ENCODE data around the gene EXD3. TPM values are rescaled to one million over a fixed set of nuclear protein-coding genes. Genes with fewer than 3 reads are reported as not detected.

Gene EXD3
- total and polyA plus RNA-seq, 9 of the 15 experiments (the other 6 are each of a cell fraction or from before 2014, with no cell fraction given), result 0.29 to 12.5 (median 3.9) TPM

DNA sequence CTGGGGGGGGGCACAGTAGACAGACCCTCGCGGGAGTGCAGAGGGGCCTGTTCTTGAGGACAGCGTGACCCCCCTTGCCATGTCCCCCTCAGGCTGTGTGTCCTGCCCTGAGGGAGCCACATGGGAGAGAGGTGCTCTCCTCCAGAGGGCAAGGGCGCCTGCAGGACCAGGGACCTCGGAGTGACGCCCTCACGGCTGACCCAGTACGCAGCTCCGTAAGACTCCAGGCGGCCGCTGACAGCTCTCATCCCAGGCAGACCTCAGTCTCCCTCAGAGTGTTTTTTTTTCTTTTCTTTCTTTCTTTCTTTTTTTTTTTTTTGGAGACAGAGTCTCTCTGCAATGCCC lies 27.3 kb downstream of the EXD3 start (continued):
- TF ChIP-seq, protein P1, sequence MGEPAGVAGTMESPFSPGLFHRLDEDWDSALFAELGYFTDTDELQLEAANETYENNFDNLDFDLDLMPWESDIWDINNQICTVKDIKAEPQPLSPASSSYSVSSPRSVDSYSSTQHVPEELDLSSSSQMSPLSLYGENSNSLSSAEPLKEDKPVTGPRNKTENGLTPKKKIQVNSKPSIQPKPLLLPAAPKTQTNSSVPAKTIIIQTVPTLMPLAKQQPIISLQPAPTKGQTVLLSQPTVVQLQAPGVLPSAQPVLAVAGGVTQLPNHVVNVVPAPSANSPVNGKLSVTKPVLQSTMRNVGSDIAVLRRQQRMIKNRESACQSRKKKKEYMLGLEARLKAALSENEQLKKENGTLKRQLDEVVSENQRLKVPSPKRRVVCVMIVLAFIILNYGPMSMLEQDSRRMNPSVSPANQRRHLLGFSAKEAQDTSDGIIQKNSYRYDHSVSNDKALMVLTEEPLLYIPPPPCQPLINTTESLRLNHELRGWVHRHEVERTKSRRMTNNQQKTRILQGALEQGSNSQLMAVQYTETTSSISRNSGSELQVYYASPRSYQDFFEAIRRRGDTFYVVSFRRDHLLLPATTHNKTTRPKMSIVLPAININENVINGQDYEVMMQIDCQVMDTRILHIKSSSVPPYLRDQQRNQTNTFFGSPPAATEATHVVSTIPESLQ (CRISPR knock-in tag; IDR thresholded peaks at IDR 0.05), result no peak
- no peak for TF ChIP-seq ZNF140 (CRISPR knock-in tag; IDR thresholded peaks at IDR 0.05)
- TF ChIP-seq CBFB (CRISPR knock-in tag; IDR thresholded peaks at IDR 0.05), result no peak
- no peak for TF ChIP-seq PURB (CRISPR knock-in tag; IDR thresholded peaks at IDR 0.05; ENCODE audit: low read depth)

DNA sequence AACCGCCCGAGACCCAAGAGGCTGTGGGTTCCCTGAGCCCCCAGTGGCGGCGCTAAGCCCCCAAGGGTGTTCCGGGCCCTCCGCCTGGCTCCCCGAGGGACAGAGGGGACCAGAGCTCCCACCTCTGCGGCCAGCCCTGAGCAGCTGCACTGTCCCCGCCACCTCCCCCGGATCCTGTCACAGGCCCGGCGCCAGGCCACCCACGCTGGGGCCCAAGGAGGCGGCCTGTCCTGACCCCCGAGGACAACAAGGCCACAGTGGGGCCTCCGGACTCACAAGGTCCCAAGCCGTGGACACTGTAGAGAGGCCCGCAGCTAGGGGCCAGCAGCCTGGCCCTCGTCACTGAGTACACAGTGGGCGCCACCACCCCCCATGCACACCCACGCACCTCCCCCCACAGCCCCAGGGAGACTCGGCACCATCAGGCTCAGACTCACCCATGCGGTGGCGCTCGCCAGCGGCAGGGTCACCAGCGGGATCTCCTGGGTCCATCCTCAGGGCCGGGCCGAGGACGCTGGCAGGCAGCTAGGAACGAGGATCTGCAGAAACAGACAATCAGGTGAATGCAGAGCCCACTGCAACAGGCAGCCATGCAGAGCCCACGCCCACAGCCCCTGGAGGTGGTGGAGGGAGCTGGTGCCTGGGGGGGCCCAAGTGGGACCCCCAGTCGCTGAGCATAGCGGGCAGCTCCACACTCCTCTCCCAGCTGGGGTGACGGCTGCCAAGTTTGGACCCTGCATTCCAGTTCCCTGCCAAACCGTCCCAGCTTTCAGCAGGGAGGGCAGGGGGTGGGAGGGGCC lies 27.9 kb downstream of the EXD3 start:
- H3K4me3 ChIP-seq, result no peak overlapping the region
- peaks cover 0 to 55% of the 10 kb centered on the region in 2 experiments; a peak in 2 of 5 replicates for H3K4me1 ChIP-seq (replicated peaks in 1 of 2; ENCODE audit: control insufficient read depth in 2 of 2, insufficient read depth in 2 of 2, low read length in 2 of 2)
- FAIRE-seq (no peak), DNase-seq (ENCODE audit: extremely low read depth in 1 of 4, low spot score in 3 of 4) (peak in 1 of 4 experiments; percentile 40), ATAC-seq (peak; percentile 54)
- H3K27ac ChIP-seq (ENCODE audit: extremely low read depth, low read depth, low read length), result no peak overlapping the region
- H3K79me2 ChIP-seq (ENCODE audit: control insufficient read depth, insufficient read depth, low read length), result no peaks in the 10 kb centered on the region
- TF ChIP-seq ZBTB33 (CRISPR knock-in tag; IDR thresholded peaks at IDR 0.05) (peak; percentile 85), EGR1 (conservative IDR thresholded peaks at IDR 0.05) (peak; percentile 83), ZSCAN32 (CRISPR knock-in tag; IDR thresholded peaks at IDR 0.05) (no peak)
- H3K27me3 ChIP-seq (ENCODE audit: control insufficient read depth in 2 of 2, insufficient read depth in 2 of 2, low read length in 2 of 2), result no peaks in the 10 kb centered on the region
- BruUV-seq (replicated peaks), result no TSS peak
- no peak overlapping the region for H2AFZ ChIP-seq (ENCODE audit: low read depth, low read length)
- POLR2A ChIA-PET, result no interaction called here
- CTCF ChIA-PET (ENCODE audit: low intra/inter-chr PET ratio), result no interaction called here
- intact Hi-C loops (cut with micrococcal nuclease) (no loop called here), in situ Hi-C loops (cut with MboI) (no loop called here)
- 87% methylated on average over 18 of the region's 36 CpGs for WGBS (ENCODE audit: insufficient coverage, low coverage, missing lambda C conversion rate)
- no peaks in the 10 kb centered on the region for H3K36me3 ChIP-seq (ENCODE audit: control insufficient read depth, insufficient read depth, low read length)
- no peak overlapping the region for H3K4me2 ChIP-seq (ENCODE audit: insufficient read depth, low read length)
- H3K9me1 ChIP-seq (ENCODE audit: control insufficient read depth, insufficient read depth, low read length), result no peaks in the 10 kb centered on the region
- peak overlapping the region in 1 of 2 experiments; percentile 48; a peak in 1 of 4 replicates for H3K9ac ChIP-seq (ENCODE audit: insufficient read depth in 1 of 2, low read depth in 2 of 2, low read length in 2 of 2)
- no peaks in the 10 kb centered on the region; the same call in 1 of the 2 replicates for H3K9me3 ChIP-seq (replicated peaks; ENCODE audit: control insufficient read depth, insufficient read depth, low read depth, low read length)
- H4K20me1 ChIP-seq (replicated peaks; ENCODE audit: control insufficient read depth, insufficient read depth, low read length), result no peaks in the 10 kb centered on the region
